GM19099 (cell line): ENCODE data around the gene ADARB1.

Source experiments
- POLR2A ChIP-seq: IDR thresholded peaks from 3 replicates; pipeline ENCODE4 v1.6.1; 2011; ENCODE audit warnings: low read depth; ENCODE audit not compliant: insufficient read length; ENCODE audit errors: extremely low read depth

ADARB1 gene

DNA sequence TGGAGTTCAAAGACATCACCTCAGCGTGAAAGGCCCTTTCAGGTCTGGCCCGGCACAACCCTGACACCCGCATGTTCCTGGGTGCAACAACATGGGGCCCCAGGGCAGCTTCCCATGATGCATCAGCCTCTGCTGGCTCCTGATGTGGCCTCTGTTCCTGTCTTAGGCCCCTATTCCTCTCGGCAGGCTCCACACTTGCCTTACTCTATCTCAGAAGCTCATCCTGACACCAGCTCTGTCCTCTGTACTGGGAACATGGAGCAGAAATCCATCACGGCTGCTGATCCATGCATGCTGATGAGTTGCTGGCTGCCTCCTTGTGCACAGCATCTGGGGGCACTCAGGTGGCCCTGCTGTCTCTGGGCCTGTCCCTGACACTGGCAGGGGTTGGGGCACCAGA lies 74.6 kb downstream of the ADARB1 start:
- TF ChIP-seq POLR2A: no peak

DNA sequence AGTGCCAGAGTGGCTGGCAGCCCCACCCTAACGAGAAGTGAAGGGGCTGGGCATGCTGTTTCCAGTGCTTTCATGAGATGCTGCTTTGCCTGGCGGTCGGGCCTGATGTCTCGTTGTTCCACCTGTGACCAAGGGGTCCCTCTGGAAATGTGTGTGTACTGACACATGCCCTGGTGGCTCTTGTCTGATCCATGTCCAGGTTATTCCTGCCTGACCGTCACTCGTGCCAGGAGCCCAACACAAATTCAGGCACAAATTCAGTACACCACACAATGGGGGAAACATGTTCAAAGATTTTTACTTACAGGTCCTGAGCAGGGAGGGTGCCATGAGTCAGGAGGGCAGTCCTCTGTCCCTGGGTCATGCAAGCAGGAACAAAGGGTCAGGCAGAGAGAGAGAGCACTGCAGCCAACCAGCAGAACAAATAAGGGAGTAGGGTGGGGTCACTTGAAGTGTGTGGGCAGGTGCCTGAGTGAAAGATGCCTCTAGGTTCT lies 76.3 kb downstream of the ADARB1 start:
- no peak for TF ChIP-seq POLR2A

DNA sequence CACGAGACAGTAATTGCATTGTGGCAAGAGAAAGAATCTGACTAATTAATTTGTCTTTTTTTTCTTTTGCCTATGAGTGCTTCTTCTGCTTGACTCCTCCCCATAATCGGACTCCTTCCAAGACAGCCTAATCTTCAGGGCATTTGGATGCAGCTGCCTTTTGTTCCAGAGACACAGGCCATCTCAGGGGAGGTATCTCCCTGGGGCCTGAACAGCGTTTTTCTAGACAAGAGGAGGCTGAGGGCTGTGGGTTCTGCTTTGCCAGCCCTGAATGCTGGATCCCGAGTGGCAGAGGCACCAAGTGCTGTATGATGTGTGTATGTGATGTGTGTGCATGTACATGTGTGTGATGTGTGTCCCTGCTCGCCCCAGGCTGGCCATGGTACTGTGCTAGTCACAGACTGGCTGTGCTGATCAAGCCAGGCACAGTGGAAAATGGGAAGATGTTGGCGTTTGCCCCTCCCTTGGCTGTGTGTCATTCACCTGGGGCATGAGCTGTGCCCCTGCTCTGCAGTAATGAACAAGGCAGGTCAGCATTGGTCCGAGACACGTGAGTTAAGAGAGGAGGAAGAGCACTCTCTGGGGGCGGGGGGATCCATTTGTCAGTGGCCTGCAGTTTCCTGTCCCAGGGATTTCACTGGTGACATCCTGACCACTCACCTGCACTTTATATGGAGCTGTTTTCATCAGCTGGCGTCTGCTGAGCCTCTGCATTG lies 77.2 kb downstream of the ADARB1 start:
- no peak for TF ChIP-seq POLR2A

DNA sequence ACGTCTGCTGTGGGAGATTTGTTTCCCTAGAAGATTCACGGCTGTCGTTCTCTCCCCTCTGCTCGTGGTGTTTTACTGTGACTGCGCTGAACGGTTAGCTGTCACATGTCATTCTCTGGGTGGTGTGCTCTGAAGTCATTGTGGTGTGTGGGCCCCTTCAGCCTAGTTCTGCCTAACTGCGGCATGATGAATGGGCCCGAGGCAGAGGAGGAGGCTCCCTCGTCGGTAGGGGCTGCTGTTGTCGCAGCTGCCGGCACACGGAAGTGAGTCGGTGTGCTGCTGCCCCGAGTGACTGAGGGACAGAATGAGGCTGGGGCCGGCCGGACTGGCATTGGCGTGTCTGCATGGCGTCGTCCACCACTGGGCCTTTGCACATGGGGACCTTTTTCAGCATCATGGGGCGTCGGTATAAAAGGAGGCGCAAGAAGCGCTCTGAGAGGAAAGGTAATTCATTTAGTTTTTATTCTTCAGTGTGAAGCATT lies 77.9 kb downstream of the ADARB1 start:
- TF ChIP-seq POLR2A: no peak

DNA sequence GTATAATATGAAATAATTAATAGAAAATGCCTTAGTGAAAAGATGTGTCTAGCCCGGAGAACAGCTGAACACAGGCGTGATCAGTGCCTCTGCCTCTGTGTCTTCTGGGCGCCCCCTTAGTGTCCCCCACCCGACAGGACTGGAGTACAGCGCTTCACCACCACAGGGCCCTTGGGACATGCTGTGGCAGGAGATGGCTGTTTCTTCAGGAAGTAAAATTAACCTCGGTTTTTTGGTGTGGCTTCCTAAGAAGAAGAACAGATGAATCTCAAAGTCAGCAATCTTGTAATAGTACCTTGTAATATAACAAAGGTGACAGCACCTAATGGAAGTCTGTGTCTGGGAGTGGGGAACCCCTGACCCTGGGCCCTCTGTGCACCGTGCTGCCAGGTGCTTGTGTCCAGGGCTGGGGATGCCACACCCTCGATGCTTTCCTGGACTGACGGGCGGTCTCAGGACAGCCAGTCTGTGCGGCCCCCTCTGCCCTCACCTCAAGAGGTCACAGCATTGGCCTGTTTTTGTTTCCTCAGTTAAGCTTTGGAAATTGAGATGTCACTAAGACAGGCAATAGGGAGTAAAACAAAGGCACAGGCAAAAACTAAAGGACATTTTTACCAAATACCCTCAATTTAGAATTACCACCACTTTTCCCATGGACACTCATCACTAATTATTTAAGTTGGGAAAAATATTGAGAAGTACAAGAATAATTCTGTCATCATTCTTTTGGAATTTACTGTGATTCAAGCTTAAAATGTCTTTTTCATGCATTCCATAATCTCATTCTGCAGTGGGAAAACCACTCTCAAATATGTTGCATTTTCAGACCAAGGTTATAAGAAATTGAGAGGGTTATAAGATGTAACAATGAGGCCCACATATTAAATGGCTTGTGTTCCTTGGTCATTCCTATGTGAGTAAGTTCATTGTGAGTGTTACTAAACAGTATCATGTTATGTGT lies 79.3 kb downstream of the ADARB1 start:
- TF ChIP-seq POLR2A: no peak

DNA sequence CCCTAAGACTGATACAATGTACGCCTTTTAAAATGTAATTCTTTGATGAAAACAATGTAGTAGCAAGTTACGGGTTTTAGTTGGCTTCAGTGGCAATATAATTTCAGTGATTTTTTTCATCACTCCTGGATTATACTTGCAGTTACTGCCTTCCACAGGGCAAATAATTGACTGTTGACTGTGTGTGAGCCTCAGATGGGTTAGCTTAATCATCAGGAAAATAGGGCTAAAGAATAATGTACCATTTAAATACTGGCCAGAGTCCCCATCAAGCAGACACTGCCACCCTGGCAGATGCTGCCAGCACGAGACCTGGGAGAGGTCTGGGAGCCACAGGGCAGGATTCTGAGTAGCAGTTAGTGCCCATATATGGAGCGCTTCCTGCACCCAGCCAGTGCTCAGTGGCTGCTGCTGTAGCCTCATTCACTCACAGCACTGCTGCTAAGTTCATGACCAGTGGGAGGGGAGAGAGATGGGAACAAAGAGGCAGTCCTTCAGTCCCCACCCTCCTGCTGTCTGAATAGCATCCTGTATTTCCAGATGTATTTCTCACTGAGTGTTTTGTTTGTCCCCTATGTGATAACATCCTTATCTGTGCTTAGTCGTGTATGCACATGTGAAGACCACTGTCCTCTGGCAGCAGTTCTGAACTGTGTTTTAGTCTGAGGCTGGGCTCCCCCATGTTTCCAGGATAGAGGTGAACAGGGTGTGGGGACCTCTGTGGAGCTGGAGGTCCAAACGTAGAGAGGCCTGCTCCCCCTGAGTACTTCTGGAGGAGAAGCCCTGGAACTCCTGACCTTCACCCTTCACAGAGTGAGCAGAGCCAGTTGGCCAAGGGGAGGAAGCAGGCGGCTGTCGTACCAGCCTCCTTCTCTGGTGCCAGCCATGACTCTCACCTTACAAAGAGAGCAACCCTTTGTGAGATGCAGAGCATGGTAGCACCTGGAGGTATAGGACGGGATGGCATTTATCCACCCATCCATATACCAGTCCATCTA lies 80.4 kb downstream of the ADARB1 start:
- no peak for TF ChIP-seq POLR2A

DNA sequence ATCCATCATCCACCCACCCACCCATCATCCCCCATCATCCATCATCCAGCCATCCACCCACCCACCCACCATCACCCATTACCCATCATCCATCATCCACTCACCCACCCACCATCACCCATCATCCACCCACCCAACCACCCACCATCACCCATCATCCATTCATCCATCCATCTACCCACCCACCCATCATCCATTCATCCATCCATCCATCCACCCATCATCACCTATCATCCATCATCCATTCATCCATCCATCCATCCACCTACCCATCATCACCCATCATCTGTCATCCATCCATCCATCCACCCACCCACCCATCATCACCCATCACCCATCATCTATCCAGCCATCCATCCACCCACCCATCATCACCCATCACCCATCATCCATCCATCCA lies 81.5 kb downstream of the ADARB1 start:
- TF ChIP-seq POLR2A: no peak

DNA sequence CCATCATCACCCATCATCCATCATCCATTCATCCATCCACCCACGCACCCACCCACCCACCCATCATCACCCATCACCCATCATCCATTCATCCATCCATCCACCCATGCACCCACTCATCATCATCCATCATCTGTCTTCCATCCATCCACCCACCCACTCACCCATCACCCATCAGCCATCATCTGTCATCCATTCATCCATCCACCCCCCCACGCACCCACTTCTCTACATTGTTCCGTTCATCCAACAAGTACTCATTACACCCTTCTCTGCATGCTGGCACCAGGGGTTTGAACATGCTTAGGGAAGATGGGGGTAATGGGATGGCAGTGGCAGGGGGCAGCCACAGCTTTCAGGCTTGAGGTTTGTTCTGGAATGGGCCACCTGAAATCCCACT lies 82.1 kb downstream of the ADARB1 start:
- TF ChIP-seq POLR2A: no peak

DNA sequence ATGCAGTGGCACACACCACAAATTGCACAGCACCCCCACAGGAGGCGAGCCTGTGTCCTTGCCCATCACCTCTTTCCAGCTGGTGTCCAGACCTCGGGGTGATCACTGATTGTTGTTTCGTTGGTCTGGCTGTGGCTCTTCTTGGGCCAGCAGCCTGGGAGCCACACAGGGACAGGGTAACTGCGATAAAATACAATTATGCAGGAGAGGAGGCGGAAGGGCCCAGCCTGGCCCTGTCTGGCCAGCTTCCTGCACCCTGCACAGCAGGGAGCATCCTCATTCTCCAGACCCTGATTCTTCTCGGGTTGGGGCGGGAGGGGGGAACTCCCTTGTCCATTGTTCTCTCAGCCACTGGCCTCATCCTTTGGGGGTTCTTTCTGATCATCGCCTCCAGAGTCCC lies 83.6 kb downstream of the ADARB1 start:
- no peak for TF ChIP-seq POLR2A

DNA sequence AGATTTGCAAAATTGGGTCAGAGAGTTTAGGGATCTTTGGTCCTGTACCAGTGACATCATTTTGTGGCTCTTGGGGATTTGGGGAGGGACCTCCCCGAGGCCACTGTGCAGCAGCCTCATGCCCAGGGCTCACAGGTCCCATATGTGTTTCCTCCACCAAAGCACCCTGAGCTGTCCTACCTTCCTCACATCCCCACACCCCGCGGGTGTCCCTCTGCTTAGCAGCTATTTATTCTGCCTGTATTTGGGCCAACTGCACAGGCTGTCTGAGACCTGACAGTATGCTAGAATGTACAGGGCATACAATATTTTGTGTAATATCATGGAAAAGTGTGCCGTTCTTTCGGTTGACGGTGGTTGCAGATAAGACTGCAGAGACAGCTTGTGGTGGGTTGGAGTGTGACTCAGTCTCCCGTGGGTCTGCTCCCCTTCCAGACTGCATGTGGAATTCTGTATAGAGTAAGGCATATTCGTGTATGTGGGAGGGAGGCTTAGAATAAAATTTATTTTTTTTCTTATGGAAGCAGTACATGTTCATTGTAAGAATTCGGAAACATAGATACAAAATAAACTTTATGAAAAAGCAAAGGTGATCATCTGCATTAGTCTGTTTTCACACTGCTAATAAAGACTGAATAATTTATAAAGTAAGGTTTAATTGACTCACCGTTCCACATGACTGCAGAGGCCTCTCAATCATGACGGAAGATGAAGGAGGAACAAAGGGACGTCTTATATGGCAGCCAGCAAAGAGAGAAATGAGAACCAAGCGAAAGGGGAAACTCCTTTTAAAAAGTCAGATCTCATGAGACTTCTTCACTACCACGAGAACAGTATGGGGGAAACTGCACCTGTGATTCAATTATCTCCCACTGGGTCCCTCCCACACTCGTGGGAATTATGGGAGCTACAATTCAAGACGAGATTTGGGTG lies 84.4 kb downstream of the ADARB1 start:
- TF ChIP-seq POLR2A: no peak

DNA sequence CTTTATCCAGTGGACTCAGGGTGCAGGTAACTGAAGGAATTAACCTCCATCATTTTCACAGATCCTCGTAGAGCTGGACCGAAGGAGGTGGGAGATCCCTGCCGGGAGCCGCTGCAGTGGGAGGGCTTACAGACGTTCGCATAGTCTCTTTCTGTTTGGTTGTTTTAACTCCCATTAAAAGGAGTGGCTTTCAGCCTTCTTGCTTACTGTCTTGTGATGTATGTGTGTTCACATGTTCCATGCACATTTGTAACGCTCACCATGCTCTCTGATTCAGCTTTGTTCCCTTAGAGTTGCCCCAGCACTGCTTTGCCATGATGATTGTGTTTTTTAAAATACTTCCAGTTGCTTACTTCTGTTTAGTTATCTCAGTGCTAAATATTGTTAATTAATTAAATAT lies 85.8 kb downstream of the ADARB1 start:
- no peak for TF ChIP-seq POLR2A

DNA sequence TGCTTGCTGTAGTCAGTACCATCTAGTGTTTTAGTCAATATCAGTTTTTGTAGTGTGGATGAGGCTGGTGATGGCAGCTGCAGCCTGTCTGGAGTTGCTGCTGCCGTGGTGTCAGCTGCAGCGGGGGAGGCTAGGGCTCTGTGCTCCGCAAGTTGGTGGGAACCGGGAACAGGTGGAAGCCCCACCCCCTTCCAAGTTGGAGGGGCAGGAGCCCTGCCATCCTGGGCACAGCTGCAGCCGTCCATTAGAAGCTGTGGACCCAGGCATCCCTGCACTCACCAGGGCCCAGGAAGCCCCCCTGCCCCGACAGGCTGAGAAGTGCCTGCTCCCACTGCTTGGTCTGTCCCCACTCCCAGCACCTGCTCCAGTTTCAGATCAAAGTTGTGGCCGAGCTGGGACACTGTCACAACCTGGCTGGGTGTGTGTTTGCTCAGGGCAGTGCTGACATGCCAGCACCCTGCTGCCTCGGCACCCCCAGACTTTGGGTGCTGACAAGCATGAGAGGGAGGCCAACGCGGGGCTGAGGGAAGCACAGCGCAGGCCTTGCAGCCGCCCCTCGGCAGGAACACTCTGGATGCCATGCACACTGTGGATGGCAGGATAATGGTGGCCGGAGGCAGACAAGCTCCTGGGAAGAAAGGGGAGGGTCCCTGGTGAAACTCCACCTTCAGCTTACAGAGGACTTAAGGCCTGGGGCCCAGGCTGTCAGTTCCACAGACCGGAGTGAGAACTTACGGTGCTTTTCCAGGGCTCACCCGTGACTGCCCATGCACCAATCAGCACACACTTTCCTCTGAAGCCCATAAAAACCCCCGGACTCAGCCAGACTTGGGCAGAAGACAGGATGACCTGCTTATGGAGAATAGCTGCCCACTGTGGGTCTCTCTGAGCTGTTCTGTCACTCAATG lies 86.9 kb downstream of the ADARB1 start:
- no peak for TF ChIP-seq POLR2A
